AG04450 (cell line): Measurements from ENCODE around the gene SLCO2B1. TPM values are rescaled to one million over a fixed set of nuclear protein-coding genes. Genes with fewer than 3 reads are reported as not detected.

Experiments
- CTCF ChIA-PET: fragments of 300-600, 350-600 bp; formaldehyde crosslinking; extraction: SDS; loops from one replicate; lab custom pipeline; 2022; ENCODE audit warnings: antibody characterized with exemption, inconsistent platforms; lab: Charles Lee
- POLR2A ChIA-PET: fragments of 350-600 bp; formaldehyde crosslinking; extraction: SDS; loops from one replicate; lab custom pipeline; 2021; ENCODE audit warnings: antibody characterized with exemption, inconsistent platforms; lab: Yijun Ruan, JAX
- DNase-seq: peaks from one replicate; pipeline ENCODE4 v3.0.0-alpha.2; 2011; ENCODE audit warnings: low read depth, low spot score
- H3K27ac ChIP-seq: one replicate; pipeline ENCODE4 v1.5.1; 2012; ENCODE audit warnings: low read depth, low read length, control low read depth
- H3K27me3 ChIP-seq: one replicate; pipeline ENCODE4 v1.6.0; 2012; ENCODE audit warnings: low read length; ENCODE audit not compliant: control insufficient read depth, insufficient read depth
- H3K4me3 ChIP-seq: 2 replicates; pipeline ENCODE4 v1.5.1; 2011; ENCODE audit warnings: mild to moderate bottlenecking, low read depth, low read length, control low read depth
- H3K9me3 ChIP-seq: 2 replicates; pipeline ENCODE4 v1.5.1; 2012; ENCODE audit warnings: low read length; ENCODE audit not compliant: control insufficient read depth, insufficient read depth
- polyA plus RNA-seq: library from polyadenylated mRNA; depleted of rRNA; stranded (reverse); fragments of >200 nt; gene quantifications from 2 replicates; pipeline ENCODE4 v1.2.3, GENCODE V29; 2011; rRNA removed
- TF ChIP-seq, protein P1 (sequence below): IDR thresholded peaks from 2 replicates; pipeline ENCODE4 v1.5.1; 2011; ENCODE audit warnings: low read depth, low read length, control low read depth, inconsistent platforms

The SLCO2B1 gene
- polyA plus RNA-seq, 1 experiment: not detected

DNA sequence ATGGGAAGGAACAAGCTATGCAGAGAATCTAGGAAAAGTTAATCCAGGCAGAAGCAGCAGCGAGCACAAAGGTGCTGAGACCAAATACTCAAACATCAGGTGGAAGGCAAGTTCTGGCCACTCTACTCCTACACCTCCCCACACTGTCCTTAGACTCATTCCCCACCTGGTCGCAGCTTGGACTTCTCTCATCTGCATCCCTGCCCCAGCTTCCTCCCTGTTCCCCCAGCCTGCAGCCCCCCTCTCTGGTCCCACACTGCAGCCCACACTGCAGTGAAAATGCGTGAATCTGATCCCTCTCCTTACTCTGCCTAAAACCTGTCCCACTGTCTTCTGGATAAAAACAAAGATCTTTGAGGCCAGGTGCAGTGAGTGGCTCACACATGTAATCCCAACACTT is 98.8 kb downstream of the SLCO2B1 start:
- ChIA-PET CTCF (interaction anchor here (1.4 to 6.9 kb wide), 14 partner anchors 8 to 324 kb away, joined by 3 to 164 read pairs (median 14); no protein-coding TSS in a partner anchor), POLR2A (no interaction called here)
- Histone ChIP-seq H3K4me3 (no peak overlapping the region), H3K9me3 (peaks cover 3% of the 10 kb centered on the region; the same call in 1 of the 2 replicates), H3K27me3 (peaks cover 29% of the 10 kb centered on the region), H3K27ac (no peak overlapping the region)
- TF ChIP-seq, protein P1, sequence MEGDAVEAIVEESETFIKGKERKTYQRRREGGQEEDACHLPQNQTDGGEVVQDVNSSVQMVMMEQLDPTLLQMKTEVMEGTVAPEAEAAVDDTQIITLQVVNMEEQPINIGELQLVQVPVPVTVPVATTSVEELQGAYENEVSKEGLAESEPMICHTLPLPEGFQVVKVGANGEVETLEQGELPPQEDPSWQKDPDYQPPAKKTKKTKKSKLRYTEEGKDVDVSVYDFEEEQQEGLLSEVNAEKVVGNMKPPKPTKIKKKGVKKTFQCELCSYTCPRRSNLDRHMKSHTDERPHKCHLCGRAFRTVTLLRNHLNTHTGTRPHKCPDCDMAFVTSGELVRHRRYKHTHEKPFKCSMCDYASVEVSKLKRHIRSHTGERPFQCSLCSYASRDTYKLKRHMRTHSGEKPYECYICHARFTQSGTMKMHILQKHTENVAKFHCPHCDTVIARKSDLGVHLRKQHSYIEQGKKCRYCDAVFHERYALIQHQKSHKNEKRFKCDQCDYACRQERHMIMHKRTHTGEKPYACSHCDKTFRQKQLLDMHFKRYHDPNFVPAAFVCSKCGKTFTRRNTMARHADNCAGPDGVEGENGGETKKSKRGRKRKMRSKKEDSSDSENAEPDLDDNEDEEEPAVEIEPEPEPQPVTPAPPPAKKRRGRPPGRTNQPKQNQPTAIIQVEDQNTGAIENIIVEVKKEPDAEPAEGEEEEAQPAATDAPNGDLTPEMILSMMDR: no peak
- DNase-seq: no peak

DNA sequence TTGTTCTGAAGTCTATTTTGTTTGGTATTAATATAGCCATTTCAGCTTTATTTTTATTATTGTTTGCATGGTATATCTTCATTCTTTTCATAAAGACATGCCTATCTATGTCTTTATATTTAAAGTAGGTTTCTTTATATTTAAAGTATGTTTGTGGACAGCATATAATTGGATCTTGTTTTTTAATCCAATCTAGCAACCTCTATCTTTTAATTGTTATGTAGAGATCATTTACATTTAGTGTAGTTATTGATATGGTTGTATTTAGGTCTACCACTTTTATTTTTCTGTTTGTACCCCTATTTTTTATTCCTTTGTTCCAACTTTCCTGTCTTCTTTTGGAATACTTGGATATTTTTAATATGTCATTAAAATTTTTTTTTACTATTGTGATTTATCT is 103.4 kb downstream of the SLCO2B1 start:
- TF ChIP-seq, protein P1: no peak
- H3K27ac ChIP-seq: no peak overlapping the region
- H3K27me3 ChIP-seq: no peaks in the 10 kb centered on the region
- no peak overlapping the region for H3K4me3 ChIP-seq
- ChIA-PET POLR2A (no interaction called here), CTCF (no interaction called here)
- DNase-seq: no peak
- peaks cover 3% of the 10 kb centered on the region; the same call in 1 of the 2 replicates for H3K9me3 ChIP-seq

Other genes with a start within 250 kb of the SLCO2B1 start
- 5.6 and 7.0 TPM in 2 replicates for gene XRRA1, start 202.0 kb upstream of the SLCO2B1 start, polyA plus RNA-seq
- gene SPCS2, start 201.8 kb upstream of the SLCO2B1 start, polyA plus RNA-seq: 108 and 195 TPM in 2 replicates
- 5.6 and 5.7 TPM in 2 replicates for gene NEU3, start 162.2 kb upstream of the SLCO2B1 start, polyA plus RNA-seq
- not detected in 2 replicates for gene OR2AT4, start 54.2 kb upstream of the SLCO2B1 start, polyA plus RNA-seq
- 0.02 TPM in 1 of 2 replicates, not detected in the other for gene TPBGL, start 89.7 kb downstream of the SLCO2B1 start, polyA plus RNA-seq
- gene ARRB1, start 200.6 kb downstream of the SLCO2B1 start, polyA plus RNA-seq: 36.9 and 43.8 TPM in 2 replicates
- gene RPS3, start 248.4 kb downstream of the SLCO2B1 start, polyA plus RNA-seq: 2,915 and 3,250 TPM in 2 replicates